Fibroblast of peridontal ligament (primary cell): ENCODE results near the gene SPATA17.
"Not testable (repeated sequence)": the region's sequence is repeated elsewhere in the genome, so short reads cannot be mapped to it uniquely, and the experiment has no call there.

ENCODE experiments used
- DNase-seq: peaks from one replicate; pipeline ENCODE4 v3.0.0-alpha.2; 2010; ENCODE audit errors: extremely low read depth

SPATA17 gene, protein sequence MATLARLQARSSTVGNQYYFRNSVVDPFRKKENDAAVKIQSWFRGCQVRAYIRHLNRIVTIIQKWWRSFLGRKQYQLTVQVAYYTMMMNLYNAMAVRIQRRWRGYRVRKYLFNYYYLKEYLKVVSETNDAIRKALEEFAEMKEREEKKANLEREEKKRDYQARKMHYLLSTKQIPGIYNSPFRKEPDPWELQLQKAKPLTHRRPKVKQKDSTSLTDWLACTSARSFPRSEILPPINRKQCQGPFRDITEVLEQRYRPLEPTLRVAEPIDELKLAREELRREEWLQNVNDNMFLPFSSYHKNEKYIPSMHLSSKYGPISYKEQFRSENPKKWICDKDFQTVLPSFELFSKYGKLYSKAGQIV

DNA sequence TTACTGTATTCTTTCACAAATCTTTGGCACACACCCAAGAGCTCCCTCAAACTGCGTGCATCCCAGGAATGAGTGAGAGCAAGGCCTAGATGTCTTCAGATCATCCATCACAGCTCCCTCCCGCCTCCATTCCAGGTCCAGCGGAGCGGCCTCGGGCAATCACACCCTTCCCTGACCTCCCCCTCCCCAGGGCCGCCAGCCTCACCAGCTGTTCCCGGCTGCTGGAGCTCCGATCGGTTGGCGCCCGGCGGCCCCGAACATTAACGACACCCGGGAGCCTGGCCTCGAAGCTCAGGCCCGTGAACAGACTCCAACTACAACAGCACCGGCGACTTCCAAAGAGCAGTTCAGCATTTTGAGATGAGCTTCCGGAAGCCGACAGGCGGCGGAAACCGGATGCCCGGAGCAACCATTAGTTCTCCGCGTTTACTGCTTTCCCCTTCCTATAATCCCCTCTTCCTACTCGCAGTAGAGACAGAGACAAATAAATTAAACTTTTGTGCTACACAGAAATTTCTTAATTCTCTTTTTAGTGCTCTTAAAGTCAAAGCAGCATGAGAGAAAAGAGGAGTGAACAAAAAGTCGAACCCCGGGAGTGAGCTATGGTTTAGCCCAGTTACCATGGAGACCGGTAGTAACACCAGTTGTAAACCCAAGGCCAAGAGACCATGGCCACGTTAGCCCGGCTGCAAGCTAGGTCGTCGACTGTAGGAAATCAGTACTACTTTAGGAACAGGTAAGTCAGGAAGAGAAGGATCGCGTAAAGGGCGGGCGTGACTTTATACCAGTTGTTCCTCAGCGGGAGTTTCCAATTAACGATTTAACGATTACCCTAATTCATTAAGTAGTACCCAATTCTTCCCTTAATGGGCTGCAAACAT is at the start of gene SPATA17, which contains the start of gene GPATCH2:
Gene SPATA17 (plus strand): TSS at position 634 of the 881 bp plus-strand sequence. CDS start 35 bp downstream, at position 669.
Gene GPATCH2 (minus strand): TSS at position 380 of the 881 bp plus-strand sequence. CDS start 119 bp downstream, at position 261.
- DNase-seq: peak; percentile 96

DNA sequence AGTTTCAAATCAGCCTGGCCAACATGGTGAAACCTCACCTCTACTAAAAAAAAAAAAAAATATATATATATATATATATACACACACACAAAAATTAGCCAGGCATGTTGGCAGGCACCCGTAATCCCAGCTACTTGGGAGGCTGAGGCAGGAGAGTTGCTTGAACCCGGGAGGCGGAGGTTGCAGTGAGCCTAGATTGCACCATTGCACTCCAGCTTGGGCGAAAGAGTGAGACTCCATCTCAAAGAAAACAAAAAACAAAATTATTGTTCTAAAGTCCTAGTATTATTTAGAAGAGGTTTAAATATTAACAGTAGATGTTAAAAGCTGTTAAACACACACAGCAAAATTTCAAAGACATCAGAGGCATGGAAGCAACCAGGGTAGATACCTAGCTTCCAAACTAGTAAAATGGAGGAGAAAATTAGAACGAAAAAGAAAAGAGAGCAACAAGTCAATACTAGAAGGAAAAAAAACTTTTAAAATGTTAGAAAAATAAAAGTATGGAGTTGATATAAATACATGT is 46.8 kb upstream of the SPATA17 start:
- not testable (repeated sequence) for DNase-seq

DNA sequence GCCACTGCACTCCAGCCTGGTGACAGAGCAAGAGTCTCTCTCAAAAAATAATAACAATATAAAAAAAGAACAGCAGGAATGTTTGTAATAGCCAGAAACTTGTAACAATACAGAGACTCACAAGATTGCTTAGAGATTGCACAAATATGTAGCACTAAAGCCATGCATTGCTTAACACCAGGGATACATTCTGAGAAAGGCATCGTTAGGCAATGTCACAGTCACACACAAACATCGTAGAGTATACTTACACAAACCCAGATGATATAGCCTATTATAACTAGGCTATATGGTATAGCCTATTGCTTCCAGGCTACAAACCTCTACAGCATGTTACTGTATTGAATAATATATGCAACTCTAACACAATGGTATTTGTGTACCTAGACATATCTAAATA is 45.6 kb upstream of the SPATA17 start:
- no peak for DNase-seq

DNA sequence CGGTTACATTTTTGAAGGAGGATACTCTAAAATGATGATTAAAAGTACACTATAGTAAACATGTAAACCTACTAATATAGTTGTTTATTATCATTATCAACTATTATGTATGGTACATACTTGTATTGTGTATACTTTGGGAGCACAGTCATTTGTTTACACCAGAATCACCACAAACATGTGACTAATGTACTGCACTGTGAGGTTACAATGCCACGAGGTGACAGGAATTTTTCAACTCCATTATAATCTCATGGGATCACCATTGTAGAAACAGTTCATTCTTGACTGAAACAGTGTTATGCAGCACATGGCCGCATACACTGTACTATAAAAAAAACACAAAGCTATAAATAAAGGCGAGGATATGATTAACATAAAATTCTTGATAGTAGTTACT is 44.6 kb upstream of the SPATA17 start:
- no peak for DNase-seq

DNA sequence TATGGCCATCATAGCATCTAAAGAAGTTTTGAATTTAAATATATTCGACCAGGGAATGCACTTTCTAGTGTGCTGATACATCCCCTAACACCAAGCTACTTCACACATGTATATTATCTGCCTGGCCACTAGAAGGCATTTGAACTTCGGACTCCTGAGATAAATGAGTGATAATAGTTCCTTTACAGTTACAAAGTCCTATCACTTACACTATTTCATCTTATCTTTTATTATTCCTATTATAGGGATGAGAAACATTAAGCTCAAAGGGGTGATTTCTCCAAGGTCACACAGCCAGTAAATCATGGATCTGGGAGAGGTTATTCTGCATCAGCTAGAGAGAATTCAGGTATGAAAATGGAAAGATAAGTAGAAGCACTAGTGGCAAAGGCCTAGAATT is 40.5 kb upstream of the SPATA17 start:
- no peak for DNase-seq

DNA sequence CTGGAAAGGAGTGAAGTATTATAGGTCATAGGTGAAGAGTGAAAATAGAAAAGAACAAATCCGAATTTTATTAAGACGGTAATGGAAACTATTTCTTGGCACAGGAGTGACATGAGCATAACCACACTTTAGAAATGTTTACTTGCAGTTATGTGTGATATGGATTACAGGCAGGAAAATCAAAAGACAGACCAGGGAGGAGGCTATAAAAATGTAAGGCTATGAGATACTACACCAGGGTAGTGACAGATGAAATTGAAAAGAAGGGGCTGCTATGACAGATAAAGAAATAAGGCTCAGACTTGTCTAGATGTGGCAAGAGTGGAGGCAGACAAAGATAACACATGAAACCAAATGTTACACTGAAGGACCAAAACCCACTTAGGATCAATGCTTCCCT is 32.0 kb upstream of the SPATA17 start:
- no peak for DNase-seq

DNA sequence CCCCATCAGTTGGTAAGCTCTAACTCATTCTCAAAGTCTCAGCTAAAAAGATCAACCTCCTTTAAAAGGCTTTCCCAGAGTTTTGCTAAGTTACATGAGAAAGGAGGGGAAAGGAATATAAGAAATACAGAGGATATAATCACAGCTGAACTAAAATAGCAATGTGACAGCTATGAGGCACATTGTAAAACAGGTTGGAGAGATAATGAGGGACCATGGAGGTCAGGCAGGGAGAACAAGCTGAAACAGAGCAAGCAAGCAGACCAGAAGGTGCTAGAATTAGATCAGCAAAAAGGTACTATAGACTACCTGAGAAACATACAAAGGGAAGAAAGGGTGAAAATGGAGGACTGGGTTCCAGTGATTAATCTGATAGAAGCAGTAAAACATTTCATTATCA is 28.8 kb upstream of the SPATA17 start:
- DNase-seq: no peak

DNA sequence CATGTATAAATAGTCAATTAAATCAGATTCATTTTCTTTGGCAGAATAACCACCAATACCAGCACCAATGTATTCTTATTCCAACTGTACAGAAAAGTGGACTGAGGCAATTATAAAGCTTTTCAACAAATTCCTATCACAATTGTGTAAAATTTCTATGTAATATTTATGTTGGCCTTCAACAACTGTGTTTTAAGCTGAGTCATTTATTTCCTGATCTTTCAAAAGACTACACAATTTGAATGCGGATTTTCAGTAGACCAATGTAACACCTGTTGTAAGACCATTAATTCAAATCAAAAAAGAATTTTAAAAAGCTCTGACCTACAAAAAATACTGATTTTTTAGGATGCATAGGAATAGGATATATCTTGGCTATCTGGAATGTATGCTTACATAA is 25.8 kb upstream of the SPATA17 start:
- DNase-seq: no peak

DNA sequence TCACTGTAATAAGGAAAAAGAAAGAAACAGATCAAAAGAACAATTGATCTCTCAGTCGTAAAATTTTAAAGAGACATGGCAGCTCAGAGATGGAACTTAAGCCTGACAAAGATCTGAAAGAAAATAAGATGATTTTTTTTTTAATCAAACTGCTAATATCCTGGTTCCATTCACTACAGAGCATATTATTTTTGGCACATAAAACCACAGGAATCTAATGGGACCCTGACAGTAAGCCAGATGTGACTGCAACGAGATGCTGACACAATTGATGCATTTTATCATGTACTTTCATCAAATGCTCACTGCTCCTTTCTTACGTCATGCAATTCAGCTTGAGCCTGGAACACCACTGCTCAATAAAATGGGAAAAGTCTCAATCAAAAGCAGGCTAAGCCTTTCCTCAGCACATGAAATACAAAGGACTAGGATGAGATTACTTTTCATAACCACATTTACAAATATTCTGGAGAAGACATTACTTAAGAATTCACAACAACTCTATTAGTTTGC is 16.9 kb upstream of the SPATA17 start:
- no peak for DNase-seq

DNA sequence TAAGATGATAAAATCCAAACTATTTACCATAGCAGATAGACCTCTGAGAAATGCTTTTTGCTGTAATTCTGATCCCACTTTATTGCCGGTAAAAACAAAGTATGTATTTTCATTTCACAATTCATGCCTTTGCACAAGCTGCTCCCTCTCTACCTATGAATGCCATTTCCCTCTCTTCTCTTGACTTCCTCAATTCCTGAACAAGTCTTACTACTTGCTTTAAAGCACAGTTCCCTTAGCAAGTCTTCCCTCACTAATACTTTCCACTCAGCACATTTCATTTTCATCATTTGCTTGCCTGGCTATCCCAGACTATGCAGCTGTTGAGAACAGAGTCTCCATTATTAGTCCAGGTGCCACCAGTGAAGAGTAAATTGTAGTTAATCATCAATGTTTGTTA is 14.0 kb upstream of the SPATA17 start:
- DNase-seq: no peak

DNA sequence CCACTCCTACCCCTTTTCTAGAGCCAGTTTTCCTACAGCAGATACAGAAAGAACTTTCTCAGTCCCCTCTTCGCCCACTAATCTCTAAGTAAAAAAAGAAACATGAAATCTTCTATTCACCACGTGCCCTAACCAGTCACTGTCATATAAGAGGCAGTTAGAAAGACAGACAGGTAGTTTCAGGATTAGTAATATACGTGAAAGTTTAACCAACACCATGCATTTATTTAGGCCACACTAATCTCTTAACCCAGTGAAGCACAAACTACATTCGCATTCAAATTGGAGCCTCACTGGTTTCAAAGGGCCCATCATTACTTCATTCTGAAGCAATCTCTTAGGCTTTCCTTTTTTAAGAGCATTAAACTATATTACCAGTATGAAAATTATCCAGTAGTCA is 10.3 kb upstream of the SPATA17 start:
- DNase-seq: no peak

DNA sequence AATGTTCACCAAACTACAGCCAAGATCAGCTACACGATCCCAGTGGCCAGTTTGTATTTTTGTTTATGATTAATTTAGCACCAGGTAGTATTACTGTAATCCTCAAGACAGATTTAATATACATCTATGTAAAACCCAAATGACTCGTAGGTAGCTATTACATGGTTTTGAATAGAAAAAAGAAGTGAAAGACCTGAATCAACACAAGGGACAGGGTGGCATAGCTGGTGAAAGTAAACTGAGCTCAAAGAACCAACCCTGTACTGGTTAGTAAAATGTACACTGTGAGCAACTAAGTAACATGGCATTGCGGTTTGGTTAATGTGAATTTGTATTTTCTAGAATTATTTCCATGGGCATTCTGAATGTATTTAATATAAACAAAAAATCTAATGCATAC is 9.1 kb upstream of the SPATA17 start:
- no peak for DNase-seq

DNA sequence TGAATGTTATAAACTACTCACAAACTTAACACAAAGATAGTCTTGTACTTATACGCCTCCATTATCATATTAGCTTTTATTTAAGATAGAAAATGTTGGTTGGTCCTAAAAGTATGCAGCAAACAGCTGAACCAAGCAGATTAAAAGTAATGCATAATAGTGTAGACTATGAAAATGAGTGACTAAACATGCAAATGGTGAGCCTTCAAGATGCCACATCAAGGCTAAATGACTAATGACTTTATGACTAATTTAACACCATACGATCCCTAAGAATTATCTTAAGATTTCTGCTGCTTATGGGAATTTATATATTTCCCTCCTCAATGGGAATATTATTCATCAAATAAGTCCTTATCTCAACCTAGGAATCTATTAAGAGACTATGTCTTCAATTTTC is 4.8 kb upstream of the SPATA17 start:
- no peak for DNase-seq

DNA sequence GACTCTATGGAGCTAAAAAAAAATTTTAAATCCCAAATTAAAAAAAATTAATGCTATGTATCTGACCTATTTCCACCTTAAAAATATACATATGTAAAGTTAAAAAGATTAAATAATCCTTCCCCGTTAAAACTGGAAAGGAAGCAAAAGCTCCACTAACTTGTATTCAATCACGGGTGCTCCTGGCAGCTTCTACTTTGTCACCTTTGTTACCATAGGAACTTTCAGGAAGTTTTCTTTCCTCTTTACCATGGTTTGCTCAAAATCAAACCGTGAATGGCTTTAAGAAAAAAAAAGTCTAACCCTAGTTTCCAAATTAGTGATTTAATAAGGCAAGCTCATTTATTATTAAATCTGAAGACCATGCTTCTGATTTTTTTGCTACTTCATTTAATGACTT is 3.7 kb upstream of the SPATA17 start:
- DNase-seq: no peak

DNA sequence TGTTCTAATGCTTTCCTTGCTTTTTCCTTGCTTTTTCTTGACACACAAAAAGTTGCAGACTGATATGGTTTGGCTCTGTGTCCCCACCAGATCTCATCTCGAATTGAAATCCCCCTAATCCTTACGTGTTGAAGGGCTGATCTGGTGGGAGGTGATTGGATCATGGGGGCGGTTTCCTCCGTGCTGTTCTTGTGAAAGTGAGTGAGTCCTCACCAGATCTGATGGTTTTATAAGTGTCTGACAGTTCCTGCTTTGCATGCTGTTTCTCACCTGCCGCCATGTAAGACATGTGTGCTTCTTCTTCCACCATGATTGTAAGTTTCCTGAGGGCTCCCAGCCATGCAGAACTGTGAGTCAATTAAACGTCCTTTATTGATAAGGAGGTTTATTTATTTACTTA is 11.3 kb downstream of the SPATA17 start:
- no peak for DNase-seq

DNA sequence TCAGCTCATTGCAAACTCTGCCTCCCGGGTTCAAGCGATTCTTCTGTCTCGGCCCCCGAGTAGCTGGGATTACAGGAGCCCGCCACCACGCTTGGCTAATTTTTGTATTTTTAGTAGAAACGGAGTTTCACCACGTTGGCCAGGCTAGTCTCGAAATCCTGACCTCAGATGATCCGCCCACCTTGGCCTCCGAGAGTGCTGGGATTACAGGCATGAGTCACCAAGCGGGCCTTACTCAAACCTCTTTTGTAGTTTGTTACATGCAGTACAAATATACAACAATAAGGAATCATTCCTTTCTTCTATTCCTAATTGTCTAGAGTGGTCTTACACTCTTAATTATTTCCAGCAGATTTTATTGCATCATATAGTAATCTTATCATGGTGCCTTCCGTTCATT is 16.6 kb downstream of the SPATA17 start:
- DNase-seq: no peak

DNA sequence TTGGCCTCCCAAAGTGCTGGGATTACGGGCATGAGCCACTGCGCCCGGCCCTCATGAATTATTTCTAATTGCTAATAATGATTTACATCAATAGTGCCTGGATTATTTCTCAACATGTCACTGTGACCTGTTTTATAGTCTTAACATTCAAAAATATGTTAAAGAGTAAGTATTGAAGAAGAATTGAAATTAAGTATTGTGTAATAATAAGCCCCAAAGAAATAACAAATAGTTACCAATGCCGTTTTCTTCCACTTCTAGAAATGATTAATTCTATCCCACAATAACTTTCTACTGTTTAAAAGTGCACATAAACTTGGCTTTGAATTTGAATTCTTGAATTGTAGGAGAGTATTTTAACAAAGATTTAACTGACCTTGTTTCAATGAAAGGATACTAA is 19.5 kb downstream of the SPATA17 start:
- DNase-seq: no peak

DNA sequence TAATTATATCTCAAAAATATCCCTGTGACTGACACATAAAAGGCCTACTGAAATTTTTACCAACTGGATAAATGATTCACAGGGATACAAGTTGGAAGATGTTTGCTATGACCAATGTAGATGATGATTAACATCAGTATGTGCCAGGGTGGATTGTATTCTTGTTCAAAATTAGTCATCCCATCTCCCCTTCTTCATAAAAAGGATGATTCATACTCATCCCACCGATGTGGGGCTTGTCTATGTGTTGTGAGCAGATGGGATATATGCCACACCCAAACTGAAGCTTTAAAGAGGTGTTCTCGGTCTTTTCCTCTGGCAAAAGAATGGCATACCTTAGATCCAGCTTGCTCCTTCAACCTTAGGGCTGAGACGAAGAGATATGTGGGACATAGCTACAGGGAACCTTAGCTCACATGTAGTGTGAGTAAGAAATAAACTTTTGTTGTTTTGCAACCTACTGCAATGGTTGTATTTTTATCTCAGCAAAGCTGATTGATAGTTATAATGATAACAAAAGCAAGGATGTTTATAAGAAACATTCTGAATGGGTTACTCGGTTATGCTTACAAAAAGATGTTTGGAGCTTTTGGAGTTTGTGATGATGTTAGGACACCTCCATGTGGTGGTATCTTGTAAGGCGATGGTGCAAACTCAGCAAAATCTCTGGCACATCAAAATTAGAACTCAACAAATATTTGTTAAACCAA is 29.4 kb downstream of the SPATA17 start:
- DNase-seq: peak; percentile 79

DNA sequence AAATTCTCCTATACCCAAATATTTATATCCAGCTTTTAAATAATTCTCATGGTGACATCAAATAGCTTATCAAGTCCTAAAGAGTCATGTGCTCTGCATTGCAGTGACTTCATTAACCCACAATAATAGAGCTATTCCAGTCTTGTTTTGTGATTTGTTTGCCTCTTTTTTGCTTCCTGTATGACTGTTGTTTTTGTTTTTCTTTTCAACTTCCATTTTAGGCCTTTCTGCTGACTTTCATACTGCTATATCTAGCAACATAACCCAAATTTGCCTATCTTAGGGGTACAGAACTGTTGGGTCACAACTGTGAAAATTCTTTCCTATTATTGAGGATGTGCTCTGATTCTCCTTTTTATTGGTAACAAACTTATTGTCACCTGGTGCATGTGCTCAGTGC is 30.3 kb downstream of the SPATA17 start:
- DNase-seq: no peak

DNA sequence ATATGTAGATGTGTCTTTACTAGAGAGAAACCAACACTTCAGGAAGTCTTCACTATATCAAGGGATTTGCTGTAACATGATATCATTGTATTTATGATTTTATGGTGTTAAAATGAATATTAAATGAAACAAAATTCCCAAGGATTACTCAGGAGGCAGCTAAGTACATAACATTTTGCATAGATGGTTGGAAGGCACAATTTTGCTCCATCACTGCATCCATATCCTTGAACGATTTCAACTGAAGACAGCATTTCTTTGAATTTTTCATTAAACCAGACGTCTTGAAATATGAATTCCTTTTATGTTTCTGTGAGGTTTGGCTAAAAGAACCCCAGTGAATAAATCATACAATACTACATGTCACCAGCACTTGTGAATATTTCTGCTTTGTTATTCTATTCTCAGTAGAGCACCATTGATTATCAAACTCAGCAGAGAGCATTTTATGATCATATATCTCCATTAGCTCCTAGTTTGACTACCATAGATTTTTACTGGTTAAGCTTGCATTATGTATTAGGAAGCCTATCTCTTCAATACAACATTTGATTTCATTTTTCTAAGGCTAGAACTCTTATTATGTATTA is 37.3 kb downstream of the SPATA17 start:
- no peak for DNase-seq

DNA sequence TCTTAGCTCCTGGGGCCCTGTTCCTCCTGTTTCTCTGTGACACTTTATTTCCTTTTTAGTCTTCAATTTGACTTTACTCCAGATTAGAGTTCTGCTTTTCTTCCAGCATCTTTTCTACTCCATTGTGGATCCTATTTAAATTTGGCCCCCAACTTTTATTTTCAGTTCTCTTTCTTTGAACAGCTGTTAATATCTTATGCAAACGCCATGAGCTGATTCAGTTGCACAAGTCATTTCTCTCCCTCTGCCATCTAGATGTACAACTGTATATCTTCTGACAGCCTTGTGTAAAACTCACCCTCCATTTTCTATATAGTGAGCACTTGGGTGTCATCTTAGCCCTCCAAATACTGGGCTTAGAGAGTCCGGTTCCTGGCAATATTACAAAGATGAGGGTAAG is 42.2 kb downstream of the SPATA17 start:
- DNase-seq: no peak
